Activated naive CD4-positive, alpha-beta T cell treated with anti-CD3 and anti-CD28 coated beads for 36 hours (primary cell): Measurements from ENCODE around the gene AJUBA. TPM values are rescaled to one million over a fixed set of nuclear protein-coding genes. Genes with fewer than 3 reads are reported as not detected.
"Not testable (repeated sequence)": the region's sequence is repeated elsewhere in the genome, so short reads cannot be mapped to it uniquely, and the experiment has no call there.

Experiments used
- CTCF ChIA-PET: fragments of 350-600 bp; sonication (Branson Sonifier 250); formaldehyde crosslinking; loops from one replicate; lab custom pipeline; 2021; ENCODE audit warnings: antibody characterized with exemption; lab: Charles Lee
- DNase-seq: peaks from one replicate; pipeline ENCODE4 v3.0.0-alpha.2; 2020
- H3K27ac Mint-ChIP-seq: one replicate; pipeline ENCODE4 v1.8.0; 2021; ENCODE audit warnings: mild to moderate bottlenecking, mixed read lengths
- H3K27me3 Mint-ChIP-seq: one replicate; pipeline ENCODE4 v1.8.0; 2021; ENCODE audit warnings: low read depth, mixed read lengths
- H3K36me3 Mint-ChIP-seq: one replicate; pipeline ENCODE4 v1.8.0; 2021; ENCODE audit warnings: low read depth, mixed read lengths
- H3K4me1 Mint-ChIP-seq: one replicate; pipeline ENCODE4 v1.8.0; 2021; ENCODE audit warnings: low read depth, mixed read lengths
- H3K4me3 Mint-ChIP-seq: one replicate; pipeline ENCODE4 v1.8.0; 2021; ENCODE audit warnings: mild to moderate bottlenecking, moderate library complexity, mixed read lengths
- H3K9me3 Mint-ChIP-seq: one replicate; pipeline ENCODE4 v1.8.0; 2021; ENCODE audit warnings: mixed read lengths
- intact Hi-C: fragments of 100-400 bp; cut with micrococcal nuclease; formaldehyde crosslinking; loops from one replicate; pipeline ENCODE4 v1.15.1; 2023
- total RNA-seq, 2 experiments: library from RNA; stranded (reverse); gene quantifications; one replicate each; pipeline ENCODE4 v1.2.3, GENCODE V29; 2021

The AJUBA gene
- total RNA-seq, 2 experiments from 2014 or later: 2.1 to 2.8 TPM

- Mint-ChIP-seq H3K9me3 (no peaks in the 10 kb centered on the region), H3K27ac (no peak overlapping the region), H3K27me3 (no peaks in the 10 kb centered on the region), H3K4me1 (peaks cover 5% of the 10 kb centered on the region), H3K4me3 (no peak overlapping the region), H3K36me3 (no peaks in the 10 kb centered on the region)
- DNase-seq: no peak
- CTCF ChIA-PET: interaction anchor here (1.3 to 4.7 kb wide), 8 partner anchors 11 to 107 kb away, joined by 3 to 34 read pairs (median 6); no protein-coding TSS in a partner anchor
- intact Hi-C loops: no loop called here
These were observed 20.2 kb downstream of the AJUBA start for GRCh38 chr14:22962061-22962676.

DNA sequence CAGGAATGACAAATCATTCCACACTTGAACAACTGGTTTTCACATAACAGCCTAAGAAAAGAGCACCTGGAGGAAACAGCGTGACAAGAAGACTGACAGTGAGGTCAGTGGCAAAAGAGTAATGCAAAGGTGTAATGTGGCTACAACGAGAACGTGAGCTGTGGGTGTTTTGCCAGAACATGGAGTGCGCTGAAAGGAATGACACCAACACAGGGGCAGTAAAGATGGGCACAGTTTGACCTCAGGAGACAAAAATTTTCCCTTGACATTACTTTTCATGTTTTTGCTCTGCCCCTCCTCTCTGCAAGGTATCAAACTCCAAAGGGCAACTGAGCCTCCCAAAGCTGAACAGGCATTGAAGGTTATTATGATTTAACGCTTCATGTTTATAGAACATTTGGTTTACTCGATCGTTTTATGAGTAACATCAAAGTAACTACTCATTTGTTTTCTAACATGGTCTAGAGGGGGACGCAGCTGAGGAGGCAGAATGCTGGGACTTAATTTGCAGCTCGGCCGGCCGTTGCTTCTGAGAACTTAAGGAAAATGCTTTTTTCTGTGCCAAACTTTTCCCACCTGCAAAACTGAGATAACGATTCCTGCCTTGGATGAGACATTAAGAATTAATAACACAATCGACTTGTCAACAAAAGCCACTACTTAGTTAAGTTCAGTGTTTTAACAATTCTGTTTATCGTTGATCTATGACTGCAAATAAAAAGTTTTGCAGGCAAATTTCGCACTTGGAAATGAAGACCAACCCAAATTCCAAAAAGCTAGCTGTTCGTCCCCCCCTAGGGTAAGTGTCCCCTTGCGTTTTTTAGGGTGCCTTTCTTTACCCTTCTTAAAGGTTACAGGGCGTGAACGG is 26.4 kb downstream of the AJUBA start:
- H3K27ac Mint-ChIP-seq: peak overlapping the region; percentile 84
- intact Hi-C loops: loop anchor here (2.0 kb wide), 2 partner anchors 51 to 365 kb away; partner anchors contain the start of gene PABPN1
- no peaks in the 10 kb centered on the region for H3K27me3 Mint-ChIP-seq
- peaks cover 22% of the 10 kb centered on the region for H3K4me1 Mint-ChIP-seq
- peak overlapping the region; percentile 89 for H3K4me3 Mint-ChIP-seq
- peaks cover 19% of the 10 kb centered on the region for H3K36me3 Mint-ChIP-seq
- no peak for DNase-seq
- no peaks in the 10 kb centered on the region for H3K9me3 Mint-ChIP-seq
- CTCF ChIA-PET: interaction anchor here (0.6 to 5.2 kb wide), 17 partner anchors 9 to 1459 kb away, joined by 3 to 38 read pairs (median 5); partner anchors contain the start of genes AJUBA, CDH24 and PRMT5

DNA sequence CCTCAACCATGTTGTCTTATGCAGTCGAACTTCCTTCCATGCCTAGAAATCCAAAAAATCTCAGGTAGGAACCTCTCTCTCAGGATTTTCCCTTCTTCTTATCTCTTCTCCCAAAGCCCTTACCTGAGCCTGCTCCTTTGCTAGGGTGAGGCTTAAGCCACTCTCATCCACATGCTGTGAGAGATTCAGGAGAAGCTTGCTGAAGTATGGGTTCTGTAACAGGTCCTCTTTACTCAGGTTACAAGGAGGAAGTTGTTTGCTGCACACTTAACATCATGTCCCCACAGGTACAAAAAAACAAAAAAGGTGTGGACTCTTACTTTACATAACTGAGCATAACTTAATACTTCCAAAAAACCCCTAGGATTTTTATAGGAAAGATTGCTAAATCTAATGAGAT is 29.9 kb downstream of the AJUBA start:
- no peaks in the 10 kb centered on the region for H3K9me3 Mint-ChIP-seq
- no peak for DNase-seq
- H3K4me1 Mint-ChIP-seq: peaks cover 17% of the 10 kb centered on the region
- CTCF ChIA-PET: interaction anchor here (0.7 to 1.8 kb wide), 5 partner anchors 11 to 79 kb away, joined by 3 to 5 read pairs (median 3); no protein-coding TSS in a partner anchor
- intact Hi-C loops: no loop called here
- no peak overlapping the region for H3K4me3 Mint-ChIP-seq
- no peaks in the 10 kb centered on the region for H3K27me3 Mint-ChIP-seq
- H3K36me3 Mint-ChIP-seq: peaks cover 28% of the 10 kb centered on the region
- H3K27ac Mint-ChIP-seq: no peak overlapping the region

DNA sequence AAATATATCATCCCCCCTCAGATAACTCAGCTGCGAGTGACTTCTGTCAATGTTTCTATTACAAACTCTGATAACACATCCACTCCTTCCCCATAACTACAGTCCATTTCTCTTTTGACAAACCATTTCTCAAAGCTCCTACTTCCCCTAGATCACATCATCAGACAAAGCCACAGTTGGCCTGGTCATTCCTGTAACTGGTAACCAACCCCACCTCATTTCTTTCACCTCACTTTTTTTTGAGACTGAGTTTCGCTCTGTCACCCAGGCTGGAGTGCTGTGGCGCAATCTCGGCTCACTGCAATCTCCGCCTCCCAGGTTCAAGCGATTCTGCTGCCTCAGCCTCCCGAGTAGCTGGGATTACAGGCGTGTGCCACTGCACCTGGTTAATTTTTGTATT is 30.6 kb downstream of the AJUBA start:
- DNase-seq, H3K9me3 Mint-ChIP-seq, H3K27me3 Mint-ChIP-seq, H3K27ac Mint-ChIP-seq, intact Hi-C loops, H3K4me3 Mint-ChIP-seq: not testable (repeated sequence)
- Mint-ChIP-seq H3K4me1 (peaks cover 17% of the 10 kb centered on the region), H3K36me3 (peaks cover 32% of the 10 kb centered on the region)
- CTCF ChIA-PET: interaction anchor here (0.5 to 1.8 kb wide), 7 partner anchors 15 to 82 kb away, joined by 3 to 5 read pairs (median 3); partner anchors contain the start of gene AJUBA

- peaks cover 28% of the 10 kb centered on the region for H3K36me3 Mint-ChIP-seq
- CTCF ChIA-PET: interaction anchor here (0.7 to 1.9 kb wide), 5 partner anchors 11 to 41 kb away, joined by 3 to 9 read pairs (median 3); partner anchors contain the start of genes HAUS4 and PRMT5
These were observed 36.7 kb downstream of the AJUBA start for GRCh38 chr14:22945642-22946041.

GRCh38 chr14:22939684-22940083 is 42.7 kb downstream of the AJUBA start:
- Mint-ChIP-seq H3K9me3 (no peaks in the 10 kb centered on the region), H3K4me1 (no peaks in the 10 kb centered on the region), H3K36me3 (peaks cover 15% of the 10 kb centered on the region), H3K27ac (no peak overlapping the region), H3K27me3 (no peaks in the 10 kb centered on the region), H3K4me3 (no peak overlapping the region)
- intact Hi-C loops: no loop called here
- no peak for DNase-seq
- CTCF ChIA-PET: interaction anchor here (0.6 to 3.2 kb wide), 4 partner anchors 10 to 191 kb away, joined by 3 to 17 read pairs (median 9); partner anchors contain the start of genes HAUS4 and PRMT5

More at GRCh38 chr14:22945642-22946041, 36.7 kb downstream of the AJUBA start:
- no peaks in the 10 kb centered on the region for H3K4me1 Mint-ChIP-seq
- no peak overlapping the region for H3K27ac Mint-ChIP-seq
- H3K9me3 Mint-ChIP-seq: no peaks in the 10 kb centered on the region
- no peak for DNase-seq
- intact Hi-C loops: no loop called here
- H3K4me3 Mint-ChIP-seq: no peak overlapping the region
- no peaks in the 10 kb centered on the region for H3K27me3 Mint-ChIP-seq

- Mint-ChIP-seq H3K27ac (no peak overlapping the region), H3K36me3 (peaks cover 9% of the 10 kb centered on the region), H3K4me1 (peaks cover 10% of the 10 kb centered on the region), H3K9me3 (no peaks in the 10 kb centered on the region), H3K27me3 (no peaks in the 10 kb centered on the region), H3K4me3 (no peak overlapping the region)
- intact Hi-C loops: no loop called here
- no peak for DNase-seq
- CTCF ChIA-PET: interaction anchor here (0.6 to 2.7 kb wide), 6 partner anchors 47 to 277 kb away, joined by 3 to 13 read pairs (median 4); partner anchors contain the start of gene AJUBA
These were observed 47.2 kb downstream of the AJUBA start for GRCh38 chr14:22935156-22935555.

- Mint-ChIP-seq H3K9me3 (no peaks in the 10 kb centered on the region), H3K4me3 (no peak overlapping the region), H3K27ac (no peak overlapping the region), H3K36me3 (peaks cover 12% of the 10 kb centered on the region), H3K4me1 (peaks cover 21% of the 10 kb centered on the region), H3K27me3 (no peaks in the 10 kb centered on the region)
- no peak for DNase-seq
- CTCF ChIA-PET: interaction anchor here (4.1 to 4.8 kb wide), 2 partner anchors 24 to 51 kb away, joined by 27 to 38 read pairs; partner anchors contain the start of genes AJUBA and HAUS4
- intact Hi-C loops: no loop called here
These were observed 50.2 kb downstream of the AJUBA start for GRCh38 chr14:22932146-22932545.

GRCh38 chr14:22929961-22930364 is 52.4 kb downstream of the AJUBA start:
- intact Hi-C loops: loop anchor here (1.0 to 2.0 kb wide), 14 partner anchors 11 to 371 kb away; partner anchors contain the start of genes ACIN1, C14orf119, DAD1 and HAUS4
- H3K4me3 Mint-ChIP-seq: no peak overlapping the region
- no peaks in the 10 kb centered on the region for H3K27me3 Mint-ChIP-seq
- peaks cover 28% of the 10 kb centered on the region for H3K36me3 Mint-ChIP-seq
- CTCF ChIA-PET: interaction anchor here (0.5 to 4.8 kb wide), 33 partner anchors 10 to 1594 kb away, joined by 3 to 40 read pairs (median 5); partner anchors contain the start of genes AJUBA, CDH24, HAUS4 and LRP10
- no peak overlapping the region for H3K27ac Mint-ChIP-seq
- H3K4me1 Mint-ChIP-seq: peaks cover 34% of the 10 kb centered on the region
- H3K9me3 Mint-ChIP-seq: no peaks in the 10 kb centered on the region
- DNase-seq: no peak

- CTCF ChIA-PET: interaction anchor here (0.5 to 4.8 kb wide), 33 partner anchors 10 to 1593 kb away, joined by 3 to 40 read pairs (median 5); partner anchors contain the start of genes AJUBA, CDH24, HAUS4 and LRP10
- Mint-ChIP-seq H3K4me1 (peaks cover 34% of the 10 kb centered on the region), H3K9me3 (no peaks in the 10 kb centered on the region), H3K27me3 (no peaks in the 10 kb centered on the region), H3K4me3 (no peak within 1 kb of the TSS), H3K36me3 (peaks cover 33% of the 10 kb centered on the region), H3K27ac (no peak within 1 kb of the TSS)
- intact Hi-C loops: loop anchor here (1.0 kb wide), 11 partner anchors 10 to 372 kb away; partner anchors contain the start of genes ACIN1, C14orf119, DAD1 and HAUS4
- DNase-seq: peak; percentile 99
These were observed 53.0 kb downstream of the AJUBA start, which contains the start of gene PRMT5 for GRCh38 chr14:22929104-22929960. TSS of gene PRMT5 (minus strand) at chr14:22929376. CDS start at chr14:22929361, 15 bp downstream.
